CD4-positive, alpha-beta T cell treated with Interleukin-6 for 4 hours (primary cell): ENCODE measurements around the gene RIC8B.
"Not testable (repeated sequence)": the region's sequence is repeated elsewhere in the genome, so short reads cannot be mapped to it uniquely, and the experiment has no call there.

Experiments
- DNase-seq: peaks from one replicate; pipeline ENCODE4 v3.0.0-alpha.2; 2020; ENCODE audit warnings: mixed read lengths

RIC8B gene

DNA sequence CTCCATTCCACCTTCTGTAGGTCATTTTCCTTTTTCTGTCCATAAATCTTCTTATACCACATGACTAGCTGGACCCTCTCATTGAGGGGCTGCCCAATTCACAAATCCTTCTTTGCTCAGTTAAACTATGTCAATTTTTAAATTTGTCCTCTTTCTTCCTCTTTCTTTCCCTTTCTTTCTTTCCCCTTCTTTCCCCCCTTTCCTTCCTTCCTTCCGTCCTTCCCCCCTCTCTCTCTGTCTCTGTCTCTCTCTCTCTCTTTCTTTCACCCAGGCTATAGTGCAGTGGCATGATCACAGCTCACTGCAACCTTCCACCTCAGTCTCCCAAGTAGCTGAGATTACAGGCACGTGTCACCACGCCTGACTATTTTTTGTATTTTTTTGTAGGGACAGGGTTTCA lies 134.1 kb downstream of the RIC8B start:
- no peak for DNase-seq

DNA sequence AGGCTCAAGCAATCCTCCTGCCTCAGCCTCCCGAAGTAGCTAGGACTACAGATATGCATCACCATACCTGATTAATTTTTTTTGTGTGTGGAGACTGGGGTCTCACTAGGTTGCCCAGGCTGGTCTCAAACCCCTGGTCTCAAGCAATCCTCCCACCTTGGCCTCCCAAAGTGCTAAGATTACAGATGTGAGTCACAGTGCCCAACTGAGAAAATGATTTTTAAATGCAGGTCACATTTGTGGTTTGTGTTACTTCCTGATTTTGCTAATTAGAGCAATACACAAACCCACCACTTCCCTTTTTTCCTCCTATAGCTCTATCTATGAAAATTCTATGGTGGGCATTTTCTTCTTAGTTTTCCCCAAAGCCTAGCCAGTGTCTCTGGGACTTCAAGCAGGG lies 135.7 kb downstream of the RIC8B start:
- DNase-seq = no peak

GRCh38 chr12:106911581-106911980 lies 137.1 kb downstream of the RIC8B start:
- DNase-seq = no peak

- DNase-seq = no peak
Measured at GRCh38 chr12:106913456-106913855, 139.0 kb downstream of the RIC8B start.

GRCh38 chr12:106914796-106915634 lies 140.5 kb downstream of the RIC8B start:
- no peak for DNase-seq

- DNase-seq = no peak
Measured at GRCh38 chr12:106915635-106916026, 141.1 kb downstream of the RIC8B start.

GRCh38 chr12:106917503-106917902 lies 143.0 kb downstream of the RIC8B start:
- no peak for DNase-seq

GRCh38 chr12:106918746-106919145 lies 144.3 kb downstream of the RIC8B start:
- no peak for DNase-seq

- peak; percentile 32 for DNase-seq
Measured at GRCh38 chr12:106919910-106920544, 145.5 kb downstream of the RIC8B start.

DNA sequence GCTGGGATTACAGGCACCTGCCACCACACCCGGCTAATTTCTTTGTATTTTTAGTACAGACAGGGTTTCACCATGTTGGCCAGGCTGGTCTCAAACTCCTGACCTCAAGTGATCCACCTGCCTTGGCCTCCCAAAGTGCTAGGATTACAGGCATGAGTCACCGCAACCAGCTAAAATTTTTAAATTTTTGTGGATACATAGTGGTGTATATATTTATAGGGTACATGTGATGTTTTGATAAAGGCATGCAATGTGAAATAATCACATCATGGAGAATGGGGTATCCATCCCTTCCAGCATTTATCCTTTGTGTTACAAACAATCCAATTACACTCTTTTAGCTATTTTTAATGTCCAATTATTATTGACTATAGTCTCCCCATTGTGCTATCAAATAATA lies 147.5 kb downstream of the RIC8B start:
- DNase-seq = not testable (repeated sequence)

GRCh38 chr12:106923594-106923993 lies 149.1 kb downstream of the RIC8B start:
- not testable (repeated sequence) for DNase-seq

- DNase-seq = no peak
Measured at GRCh38 chr12:106924268-106924861, 149.9 kb downstream of the RIC8B start.

GRCh38 chr12:106926657-106927056 lies 152.2 kb downstream of the RIC8B start:
- no peak for DNase-seq

DNA sequence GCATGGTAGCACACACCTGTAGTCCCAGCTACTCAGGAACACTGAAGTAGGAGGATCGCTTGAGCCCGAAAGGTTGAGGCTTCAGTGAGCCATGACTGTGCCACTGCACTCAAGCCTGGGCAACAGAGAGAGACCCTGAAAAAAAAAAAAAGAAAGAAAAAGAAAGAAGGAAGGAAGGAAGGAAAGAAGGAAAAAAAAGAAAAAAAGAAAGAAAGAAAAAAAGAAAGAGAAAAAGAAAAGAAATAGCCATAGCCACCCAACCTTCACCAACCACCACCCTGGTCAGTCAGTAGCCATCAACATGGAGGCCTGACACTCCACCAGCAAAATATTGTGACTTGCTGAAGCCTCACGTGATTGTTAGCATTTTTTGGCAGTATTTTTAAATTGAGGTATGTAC lies 159.8 kb downstream of the RIC8B start:
- no peak for DNase-seq
